Nephron progenitor cell (in vitro differentiated cells): ENCODE measurements around the gene CAMTA1.
"Not testable (repeated sequence)": the region's sequence is repeated elsewhere in the genome, so short reads cannot be mapped to it uniquely, and the experiment has no call there.

ENCODE experiments used
- DNase-seq: peaks from one replicate; pipeline ENCODE4 v3.0.0; 2021
- H3K27ac Mint-ChIP-seq: 2 replicates; pipeline ENCODE4 v1.8.0; 2021; ENCODE audit warnings: mild to moderate bottlenecking, moderate library complexity, mixed read lengths
- H3K27me3 Mint-ChIP-seq: 2 replicates; pipeline ENCODE4 v1.8.0; 2021; ENCODE audit warnings: mild to moderate bottlenecking, low read depth, mixed read lengths; ENCODE audit not compliant: poor library complexity
- H3K36me3 Mint-ChIP-seq: 2 replicates; pipeline ENCODE4 v1.8.0; 2021; ENCODE audit warnings: low read depth, mixed read lengths
- H3K4me1 Mint-ChIP-seq: 2 replicates; pipeline ENCODE4 v1.8.0; 2021; ENCODE audit warnings: mixed read lengths
- H3K4me3 Mint-ChIP-seq: 2 replicates; pipeline ENCODE4 v1.8.0; 2021; ENCODE audit warnings: mild to moderate bottlenecking, moderate library complexity, mixed read lengths
- H3K9me3 Mint-ChIP-seq: 2 replicates; pipeline ENCODE4 v1.8.0; 2021; ENCODE audit warnings: mild to moderate bottlenecking, moderate library complexity, mixed read lengths
- CTCF ChIP-seq: fragments of 200-600 bp; sonication (generic); IDR thresholded peaks from 2 replicates; pipeline ENCODE4 v1.5.0; 2021; ENCODE audit warnings: antibody characterized with exemption

CAMTA1 gene

GRCh38 chr1:6915999-6916565 is 130.8 kb downstream of the CAMTA1 start:
- Mint-ChIP-seq H3K27ac (no peak overlapping the region), H3K27me3 (peaks cover 8% of the 10 kb centered on the region), H3K9me3 (peaks cover 31% of the 10 kb centered on the region), H3K36me3 (peaks cover 15% of the 10 kb centered on the region), H3K4me3 (no peak overlapping the region), H3K4me1 (peaks cover 64% of the 10 kb centered on the region)
- TF ChIP-seq CTCF = no peak
- DNase-seq = no peak

GRCh38 chr1:6917067-6917466 is 131.8 kb downstream of the CAMTA1 start:
- peaks cover 5% of the 10 kb centered on the region for H3K27me3 Mint-ChIP-seq
- no peak for TF ChIP-seq CTCF
- peaks cover 40% of the 10 kb centered on the region for H3K9me3 Mint-ChIP-seq
- no peak for DNase-seq
- H3K4me3 Mint-ChIP-seq = no peak overlapping the region
- H3K4me1 Mint-ChIP-seq = peaks cover 54% of the 10 kb centered on the region
- H3K36me3 Mint-ChIP-seq = peaks cover 23% of the 10 kb centered on the region
- no peak overlapping the region for H3K27ac Mint-ChIP-seq

GRCh38 chr1:6918186-6918924 is 133.1 kb downstream of the CAMTA1 start:
- Mint-ChIP-seq H3K36me3 (peaks cover 26% of the 10 kb centered on the region), H3K4me3 (no peak overlapping the region), H3K4me1 (peaks cover 50% of the 10 kb centered on the region), H3K27me3 (peaks cover 5% of the 10 kb centered on the region), H3K9me3 (peaks cover 43% of the 10 kb centered on the region), H3K27ac (no peak overlapping the region)
- no peak for DNase-seq
- no peak for TF ChIP-seq CTCF

- no peak for DNase-seq
- Mint-ChIP-seq H3K36me3 (peaks cover 21% of the 10 kb centered on the region), H3K4me1 (peaks cover 45% of the 10 kb centered on the region), H3K4me3 (no peak overlapping the region), H3K9me3 (peaks cover 39% of the 10 kb centered on the region), H3K27me3 (no peaks in the 10 kb centered on the region), H3K27ac (no peak overlapping the region)
- TF ChIP-seq CTCF = no peak
These were observed 133.8 kb downstream of the CAMTA1 start for GRCh38 chr1:6918925-6919511.

GRCh38 chr1:6921506-6921905 is 136.3 kb downstream of the CAMTA1 start:
- not testable (repeated sequence) for H3K4me3 Mint-ChIP-seq, DNase-seq
- H3K36me3 Mint-ChIP-seq = peaks cover 21% of the 10 kb centered on the region

GRCh38 chr1:6922096-6922931 is 137.1 kb downstream of the CAMTA1 start:
- Mint-ChIP-seq H3K27me3 (peaks cover 3% of the 10 kb centered on the region), H3K27ac (no peak overlapping the region), H3K4me1 (peaks cover 27% of the 10 kb centered on the region), H3K9me3 (peaks cover 34% of the 10 kb centered on the region), H3K36me3 (peaks cover 21% of the 10 kb centered on the region), H3K4me3 (no peak overlapping the region)
- DNase-seq = no peak
- no peak for TF ChIP-seq CTCF

More at GRCh38 chr1:6921506-6921905, 136.3 kb downstream of the CAMTA1 start:
- peaks cover 34% of the 10 kb centered on the region for H3K9me3 Mint-ChIP-seq
- not testable (repeated sequence) for H3K27ac Mint-ChIP-seq, H3K27me3 Mint-ChIP-seq
- H3K4me1 Mint-ChIP-seq = peaks cover 35% of the 10 kb centered on the region
